ENCODE results near the gene NAMPT. TPM values are rescaled to one million over a fixed set of nuclear protein-coding genes. Genes with fewer than 3 reads are reported as not detected.
"Not testable (repeated sequence)": the region's sequence is repeated elsewhere in the genome, so short reads cannot be mapped to it uniquely, and the experiment has no call there.

NAMPT gene
- polyA plus RNA-seq, 4 donors: 40.1 to 49.5 (median 46.4) TPM

DNA sequence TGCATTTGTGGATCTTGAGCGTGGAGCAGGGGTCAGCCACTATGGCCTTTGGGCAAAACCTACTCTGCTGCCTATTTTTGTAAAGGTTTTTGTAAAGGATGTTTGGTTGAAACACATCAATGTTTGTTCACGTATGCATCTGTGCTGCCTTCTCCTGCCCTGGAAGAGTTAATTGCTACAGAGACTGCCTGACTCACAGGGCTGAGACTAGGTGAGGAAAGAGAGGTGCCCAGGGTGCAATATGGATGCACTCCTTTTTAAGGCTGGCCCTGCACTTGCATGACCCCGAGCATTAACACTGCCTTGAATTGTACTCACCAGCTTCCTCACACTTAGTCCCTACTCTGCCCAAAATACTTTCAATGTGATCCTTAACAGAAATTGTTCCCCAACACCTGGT lies 20.9 kb upstream of the NAMPT start:
- no peak for DNase-seq (ENCODE audit: low read depth in 4 of 4, low spot score in 3 of 4)

DNA sequence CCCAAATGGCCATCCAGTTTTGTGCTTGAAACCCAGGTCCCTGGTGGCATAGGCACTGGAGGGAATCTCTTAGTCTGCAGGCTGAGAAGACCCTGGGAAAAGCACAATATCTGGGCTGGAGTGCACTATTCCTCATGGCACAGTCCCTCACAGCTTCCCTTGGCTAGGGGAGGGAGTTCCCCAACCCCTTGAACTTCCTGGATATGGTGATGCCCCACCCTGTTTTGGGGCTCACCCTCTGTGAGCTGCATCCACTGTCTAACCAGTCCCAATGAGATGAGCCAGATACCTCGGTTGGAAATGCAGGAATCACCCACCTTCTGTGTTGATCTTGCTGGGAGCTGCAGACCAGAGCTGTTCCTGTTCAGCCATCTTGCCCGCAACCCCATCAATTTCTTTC lies 19.8 kb upstream of the NAMPT start:
- DNase-seq (ENCODE audit: low read depth in 4 of 4, low spot score in 3 of 4): no peak

DNA sequence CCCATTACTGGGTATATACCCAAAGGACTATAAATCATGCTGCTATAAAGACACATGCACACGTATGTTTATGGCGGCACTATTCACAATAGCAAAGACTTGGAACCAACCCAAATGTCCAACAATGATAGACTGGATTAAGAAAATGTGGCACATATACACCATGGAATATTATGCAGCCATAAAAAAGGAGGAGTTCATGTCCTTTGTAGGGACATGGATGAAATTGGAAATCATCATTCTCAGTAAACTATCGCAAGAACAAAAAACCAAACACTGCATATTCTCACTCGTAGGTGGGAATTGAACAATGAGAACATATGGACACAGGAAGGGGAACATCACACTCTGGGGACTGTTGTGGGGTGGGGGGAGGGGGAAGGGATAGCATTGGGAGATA lies 13.8 kb upstream of the NAMPT start:
- DNase-seq (ENCODE audit: low read depth in 4 of 4, low spot score in 3 of 4): not testable (repeated sequence)

DNA sequence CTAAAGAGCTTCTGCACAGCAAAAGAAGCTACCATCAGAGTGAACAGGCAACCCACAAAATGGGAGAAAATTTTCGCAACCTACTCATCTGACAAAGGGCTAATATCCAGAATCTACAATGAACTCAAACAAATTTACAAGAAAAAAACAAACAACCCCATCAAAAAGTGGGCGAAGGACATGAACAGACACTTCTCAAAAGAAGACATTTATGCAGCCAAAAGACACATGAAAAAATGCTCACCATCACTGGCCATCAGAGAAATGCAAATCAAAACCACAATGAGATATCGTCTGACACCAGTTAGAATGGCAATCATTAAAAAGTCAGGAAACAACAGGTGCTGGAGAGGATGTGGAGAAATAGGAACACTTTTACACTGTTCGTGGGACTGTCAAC lies 13.4 kb upstream of the NAMPT start:
- DNase-seq (ENCODE audit: low read depth in 4 of 4, low spot score in 3 of 4): not testable (repeated sequence)

DNA sequence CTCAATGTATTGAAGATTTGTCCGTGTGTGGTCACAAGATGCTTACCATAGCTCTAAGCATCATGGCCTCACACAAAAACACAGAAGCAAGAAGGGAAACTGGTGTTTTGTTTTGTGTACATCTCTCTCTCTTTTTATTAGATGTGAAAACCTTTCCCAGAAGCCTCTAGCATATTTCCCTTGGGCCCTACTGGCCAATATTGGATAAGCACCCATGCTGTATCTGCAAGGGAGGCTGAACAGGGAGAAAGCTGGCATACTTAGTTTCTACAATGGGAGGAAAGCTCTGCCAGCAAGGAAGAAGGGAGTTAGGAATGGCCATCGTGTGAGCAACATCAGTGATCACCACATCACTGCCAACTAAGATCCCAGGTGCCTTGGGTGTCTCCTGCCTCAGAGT lies 9.6 kb upstream of the NAMPT start:
- DNase-seq (ENCODE audit: low read depth in 4 of 4, low spot score in 3 of 4): no peak

DNA sequence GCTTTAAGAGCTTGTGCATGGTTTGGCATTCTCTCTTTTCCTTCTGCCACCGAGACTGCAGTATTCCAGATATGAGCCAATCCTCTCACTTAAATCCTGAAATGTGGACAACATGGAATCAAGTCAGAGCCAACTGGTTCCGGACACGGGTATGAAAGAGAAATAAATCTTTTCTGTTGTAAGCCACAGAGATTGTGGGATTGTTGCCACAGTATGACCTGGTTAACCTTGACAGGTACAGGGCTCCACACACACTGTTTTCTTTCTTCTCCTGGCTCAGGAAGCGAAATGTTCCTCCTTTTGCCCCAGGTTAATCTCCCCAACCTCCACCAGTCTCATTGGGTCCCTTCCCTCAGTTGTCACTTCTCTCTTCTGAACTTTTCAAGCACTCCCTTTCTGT lies 6.5 kb upstream of the NAMPT start:
- DNase-seq (ENCODE audit: low read depth in 4 of 4, low spot score in 3 of 4): no peak

DNA sequence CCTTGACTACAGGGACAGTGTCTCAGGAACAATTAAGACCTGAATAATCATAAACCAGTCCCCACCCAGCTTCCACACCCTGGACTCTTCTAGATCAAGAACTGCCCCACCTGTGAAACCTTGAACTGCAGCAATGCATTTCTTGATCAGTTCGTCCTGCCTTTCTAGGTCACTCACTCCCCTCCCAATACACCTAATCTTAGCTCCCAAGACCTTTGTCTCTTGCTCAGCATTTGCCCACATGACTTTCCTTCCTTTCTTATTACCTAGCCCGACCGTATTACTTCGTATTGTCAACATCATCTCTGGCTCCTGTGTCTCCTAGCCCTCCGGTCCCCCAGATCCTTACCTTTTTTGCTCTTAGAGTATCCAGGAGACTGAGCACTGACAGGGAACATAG lies 5.5 kb upstream of the NAMPT start:
- no peak for DNase-seq (ENCODE audit: low read depth in 4 of 4, low spot score in 3 of 4)

DNA sequence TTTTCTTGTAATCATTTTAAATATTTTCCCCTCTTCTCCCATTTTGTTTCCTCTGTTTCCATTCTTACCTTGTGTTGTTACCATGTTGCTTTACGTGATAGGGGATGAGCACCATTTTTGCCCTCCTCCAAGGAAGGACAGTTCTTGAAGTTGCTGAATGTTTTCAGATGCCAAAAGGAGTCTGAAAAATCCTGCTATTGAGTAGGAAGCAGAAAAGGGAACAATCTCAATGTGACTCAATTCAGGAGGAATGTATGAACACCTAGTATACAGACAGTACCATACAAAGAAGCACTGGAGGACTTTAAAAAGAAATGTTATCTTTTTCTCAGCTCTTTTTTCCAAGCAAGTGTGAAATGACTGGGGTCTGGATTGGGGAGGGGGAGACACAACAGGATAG lies 5.1 kb upstream of the NAMPT start:
- DNase-seq (ENCODE audit: low read depth in 4 of 4, low spot score in 3 of 4): no peak

DNA sequence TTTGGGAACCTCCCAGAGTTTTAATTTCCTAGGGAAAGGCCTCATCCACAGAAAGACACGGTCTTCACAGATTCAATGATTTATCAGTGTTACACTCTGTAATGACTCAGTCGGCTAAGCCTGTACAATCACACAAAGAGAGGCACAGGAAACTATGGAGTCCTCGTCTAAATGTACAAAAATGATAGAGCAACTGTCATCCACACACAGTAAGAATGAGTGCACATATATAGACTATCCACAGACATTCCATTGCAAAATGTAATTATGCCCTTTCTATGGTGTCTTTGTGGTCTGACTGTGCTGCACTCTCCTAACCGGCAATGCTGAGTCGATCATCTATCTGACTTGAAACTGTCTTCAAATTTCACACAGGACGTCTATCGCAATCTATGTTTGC lies 3.5 kb upstream of the NAMPT start:
- DNase-seq (ENCODE audit: low read depth in 4 of 4, low spot score in 3 of 4): no peak

DNA sequence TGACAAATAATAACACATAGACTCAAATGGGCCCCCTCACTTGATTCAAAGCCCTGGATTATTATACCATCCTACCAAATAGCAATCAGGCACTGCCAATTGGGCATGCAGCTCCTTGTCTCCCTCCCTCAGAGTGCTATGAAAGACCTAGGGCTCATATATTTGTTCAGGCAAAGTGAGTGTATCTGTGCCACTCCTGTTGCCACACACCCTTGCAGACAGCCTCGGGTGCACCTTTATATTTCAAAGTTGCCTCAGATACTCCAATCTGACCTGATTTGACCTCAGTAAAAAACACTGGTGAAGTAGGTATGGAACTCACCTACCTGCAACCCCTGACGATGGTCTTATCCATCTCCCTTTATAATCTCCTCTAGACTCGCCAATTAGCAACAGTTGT lies 3.0 kb upstream of the NAMPT start:
- no peak for DNase-seq (ENCODE audit: low read depth in 4 of 4, low spot score in 3 of 4)

DNA sequence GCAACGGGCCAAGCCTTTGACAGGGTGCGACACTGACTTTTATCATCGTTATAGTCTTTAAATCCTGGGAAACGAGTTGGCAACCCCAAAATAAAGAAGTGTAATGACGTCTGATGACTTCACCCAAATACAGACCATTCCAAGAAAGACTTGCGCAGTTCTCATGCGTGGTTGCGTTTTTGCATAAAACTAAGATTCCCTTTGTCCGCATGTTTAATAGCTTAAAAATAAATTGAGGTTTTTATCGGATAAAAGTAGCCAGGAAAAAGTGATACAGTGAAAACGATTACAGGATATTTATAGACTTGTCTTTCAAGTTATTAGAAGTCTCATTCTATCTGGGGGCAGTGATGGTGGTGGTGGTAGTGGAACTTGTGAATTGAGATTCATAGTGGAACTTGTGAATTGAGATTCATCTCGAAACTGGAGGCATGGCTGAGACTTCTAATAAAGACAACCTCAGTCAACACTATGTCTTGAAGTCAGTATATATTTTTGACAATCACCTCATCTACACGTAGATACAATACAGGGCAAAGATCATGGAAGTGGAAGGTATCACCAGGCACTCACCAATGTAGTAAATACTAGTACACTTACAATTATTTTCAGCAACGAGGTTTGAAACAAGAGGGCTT lies 1.2 kb upstream of the NAMPT start:
- DNase-seq (ENCODE audit: low read depth in 4 of 4, low spot score in 3 of 4): peak in 1 of 4 donors; percentile 3

DNA sequence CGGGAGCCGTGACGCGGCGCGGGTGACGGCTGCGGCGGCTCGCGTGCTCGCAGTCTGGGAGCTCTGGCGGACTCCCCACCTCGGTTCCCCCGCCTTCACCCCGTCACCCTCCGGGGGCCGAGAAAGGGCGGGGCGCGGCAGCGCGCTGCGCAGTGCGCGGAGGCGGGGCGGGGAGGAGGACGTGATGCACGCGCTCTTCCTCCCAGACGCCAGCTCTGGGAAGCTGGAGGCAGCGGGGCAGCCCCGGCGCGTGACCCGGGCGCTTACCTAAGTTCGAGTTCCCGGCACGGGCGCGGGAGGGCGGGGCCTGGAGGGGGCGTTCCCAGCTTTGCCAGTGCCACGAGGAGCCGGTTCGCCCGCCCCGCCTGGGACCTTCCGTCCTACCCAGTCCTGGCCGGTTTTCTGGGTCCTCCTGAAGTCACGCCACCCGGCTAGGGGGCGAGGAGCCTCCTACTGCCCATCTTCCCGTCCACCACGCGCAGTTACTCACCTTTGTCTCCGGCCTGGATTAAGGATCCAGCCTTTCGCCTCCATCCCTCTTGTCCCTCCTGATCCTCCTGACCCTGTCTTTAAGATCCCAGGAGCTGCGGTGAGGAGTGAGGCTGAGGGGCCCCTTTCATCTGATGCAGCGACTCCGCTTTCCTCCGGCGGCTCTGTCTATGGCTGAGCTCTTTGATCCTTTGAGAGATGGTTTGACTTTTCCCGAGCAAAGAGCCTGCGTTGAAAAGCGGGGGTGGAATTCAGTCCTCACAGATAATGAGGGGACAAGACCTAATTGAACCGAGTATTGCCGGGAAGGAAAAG lies 470 bp upstream of the NAMPT start:
- DNase-seq (ENCODE audit: low read depth in 4 of 4, low spot score in 3 of 4): peak; percentile 86 to 90 (median 90)

DNA sequence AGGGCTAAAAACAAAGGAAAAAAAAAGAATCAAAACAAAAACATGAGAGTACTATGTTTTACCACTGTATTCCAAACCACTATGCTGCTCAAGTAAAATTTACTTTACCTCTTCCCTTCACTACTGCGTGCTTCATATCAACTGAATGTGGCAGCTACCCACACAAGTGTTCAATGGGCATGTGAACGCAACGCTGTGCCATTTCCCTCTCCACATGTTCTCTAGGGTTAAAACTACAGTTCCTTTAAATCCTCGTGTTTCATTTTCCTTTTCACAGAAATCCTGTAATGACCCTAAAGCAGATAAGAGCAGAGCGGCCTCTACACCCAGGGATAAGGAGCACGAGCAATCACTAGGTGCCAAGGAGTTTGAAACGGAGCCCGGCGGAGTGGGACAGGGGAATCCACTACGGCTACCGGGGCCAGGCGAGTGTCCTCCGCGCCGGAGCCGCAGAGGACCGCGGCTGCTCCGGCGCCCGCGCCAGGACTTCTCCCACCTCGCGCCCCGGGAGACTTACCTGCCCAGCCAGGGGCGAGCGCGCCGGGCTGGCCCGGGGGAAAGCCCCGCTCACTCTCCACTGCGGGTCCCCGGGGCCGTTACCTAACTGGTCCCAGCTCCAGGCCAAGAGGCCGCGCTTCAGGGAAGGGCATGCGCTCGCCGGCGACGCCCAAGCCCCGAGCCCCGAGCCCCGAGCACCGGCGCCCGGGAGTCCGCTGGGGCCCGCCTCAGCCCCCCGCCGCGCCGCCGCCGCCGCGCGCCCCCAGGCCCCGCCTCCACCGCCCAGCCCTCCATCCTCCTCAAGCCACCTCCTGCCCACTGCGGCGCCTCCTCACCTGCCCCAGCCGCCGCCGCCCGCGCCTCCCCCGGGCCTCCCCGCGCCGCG lies 711 bp downstream of the NAMPT start:
- peak in 3 of 4 donors; percentile 14 to 38 (median 16) for DNase-seq (ENCODE audit: low read depth in 4 of 4, low spot score in 3 of 4)

DNA sequence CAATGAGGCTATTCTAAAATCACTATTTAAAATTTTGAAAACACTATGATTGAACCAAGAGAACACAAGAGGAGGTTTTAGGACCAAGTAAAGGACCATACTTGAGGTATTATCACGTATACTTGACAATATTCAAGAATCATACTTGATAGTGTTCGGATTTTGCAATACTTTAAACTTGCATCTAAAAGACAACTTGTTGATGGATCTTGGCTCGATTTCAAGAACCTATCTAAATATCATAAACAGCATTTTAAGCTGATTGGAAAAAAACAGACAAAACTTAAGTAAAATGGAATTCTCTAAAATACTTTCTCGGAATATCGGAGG lies 1.3 kb downstream of the NAMPT start:
- DNase-seq (ENCODE audit: low read depth in 4 of 4, low spot score in 3 of 4): no peak

DNA sequence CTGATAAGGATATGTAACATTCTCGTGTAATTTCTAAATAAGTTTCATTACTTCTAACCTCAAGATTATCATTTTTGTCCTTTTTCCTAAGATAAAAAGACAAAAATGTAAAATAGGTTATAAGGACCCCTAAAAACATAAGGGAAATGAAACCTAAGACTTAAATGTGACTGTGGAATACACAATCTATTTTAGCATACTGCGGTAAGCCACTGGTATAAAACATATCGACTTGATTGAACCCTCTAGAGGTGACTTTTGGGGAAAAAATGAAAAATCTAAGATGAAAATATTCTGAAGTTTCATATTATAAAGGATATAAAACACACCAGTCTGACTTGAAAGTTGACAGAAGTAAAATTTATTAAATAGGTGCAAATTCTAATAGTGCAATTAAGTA lies 1.9 kb downstream of the NAMPT start:
- DNase-seq (ENCODE audit: low read depth in 4 of 4, low spot score in 3 of 4): no peak

DNA sequence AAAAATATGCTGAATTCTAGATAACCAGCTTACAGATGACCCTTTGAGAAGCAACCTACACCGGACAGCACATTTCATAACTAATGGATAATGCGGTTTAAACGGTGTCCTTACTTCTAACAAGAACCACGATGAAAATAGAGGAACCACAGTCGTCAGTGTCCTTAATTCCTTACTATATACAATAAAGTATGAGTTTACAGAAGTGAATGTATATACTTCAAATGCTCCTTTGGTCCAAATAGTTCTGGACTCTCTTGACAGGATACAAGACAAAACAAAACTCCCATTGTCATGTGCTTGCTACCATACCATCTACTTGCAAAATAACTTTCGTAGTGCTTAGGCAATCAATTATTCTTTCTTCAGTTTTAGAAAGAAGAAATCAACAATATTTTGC lies 2.4 kb downstream of the NAMPT start:
- DNase-seq (ENCODE audit: low read depth in 4 of 4, low spot score in 3 of 4): no peak

DNA sequence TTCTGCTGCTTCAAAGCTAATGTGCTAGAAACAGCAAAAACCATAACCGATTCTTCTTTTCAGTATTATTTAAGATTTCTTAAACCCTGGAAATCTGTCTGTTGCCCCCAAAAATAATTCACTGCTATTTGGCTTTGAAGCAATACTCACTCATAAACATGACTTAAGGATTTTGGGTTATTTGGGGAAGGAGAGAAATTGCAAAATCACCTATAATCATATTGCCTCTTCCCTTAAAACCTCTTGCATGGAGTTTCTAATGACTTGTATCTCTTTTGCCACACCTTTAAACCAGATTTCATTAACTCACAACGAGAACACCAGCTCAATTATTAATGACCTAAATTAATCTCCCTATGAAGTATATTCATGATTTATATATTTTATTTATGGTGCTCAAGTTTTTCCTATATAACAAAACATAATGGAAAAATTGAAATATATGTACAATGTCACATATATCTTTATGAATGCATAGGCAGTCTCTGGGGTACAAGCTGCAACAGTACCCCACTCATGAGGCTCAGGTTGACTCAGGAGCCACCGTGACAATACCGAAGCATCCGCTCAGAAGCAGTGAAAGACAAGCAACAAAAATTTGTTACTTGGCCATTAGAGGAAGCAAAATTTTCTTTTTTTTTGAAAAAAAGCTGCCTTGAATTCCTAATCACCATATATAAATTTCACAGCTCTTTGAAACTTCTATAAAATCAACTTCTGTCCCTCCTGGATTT lies 3.0 kb downstream of the NAMPT start:
- DNase-seq (ENCODE audit: low read depth in 4 of 4, low spot score in 3 of 4): no peak

DNA sequence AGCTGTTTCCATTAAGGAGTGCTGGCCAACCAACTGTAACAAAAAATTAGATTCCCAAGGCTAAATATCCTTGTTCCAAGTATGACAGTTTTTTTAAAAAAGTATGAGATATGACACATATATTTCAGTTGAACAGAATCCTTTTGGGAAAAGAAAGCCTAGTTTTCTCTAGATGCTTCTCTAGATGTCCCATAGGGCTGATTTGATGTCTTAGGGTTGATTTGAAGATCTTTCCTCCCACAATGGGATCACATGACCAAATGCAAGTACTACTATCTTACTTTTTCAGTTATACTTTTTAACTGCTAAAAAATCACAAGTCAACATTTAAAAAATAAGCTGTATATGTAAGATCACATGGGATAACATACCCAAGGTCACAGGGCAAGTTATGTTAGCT lies 3.7 kb downstream of the NAMPT start:
- DNase-seq (ENCODE audit: low read depth in 4 of 4, low spot score in 3 of 4): no peak

DNA sequence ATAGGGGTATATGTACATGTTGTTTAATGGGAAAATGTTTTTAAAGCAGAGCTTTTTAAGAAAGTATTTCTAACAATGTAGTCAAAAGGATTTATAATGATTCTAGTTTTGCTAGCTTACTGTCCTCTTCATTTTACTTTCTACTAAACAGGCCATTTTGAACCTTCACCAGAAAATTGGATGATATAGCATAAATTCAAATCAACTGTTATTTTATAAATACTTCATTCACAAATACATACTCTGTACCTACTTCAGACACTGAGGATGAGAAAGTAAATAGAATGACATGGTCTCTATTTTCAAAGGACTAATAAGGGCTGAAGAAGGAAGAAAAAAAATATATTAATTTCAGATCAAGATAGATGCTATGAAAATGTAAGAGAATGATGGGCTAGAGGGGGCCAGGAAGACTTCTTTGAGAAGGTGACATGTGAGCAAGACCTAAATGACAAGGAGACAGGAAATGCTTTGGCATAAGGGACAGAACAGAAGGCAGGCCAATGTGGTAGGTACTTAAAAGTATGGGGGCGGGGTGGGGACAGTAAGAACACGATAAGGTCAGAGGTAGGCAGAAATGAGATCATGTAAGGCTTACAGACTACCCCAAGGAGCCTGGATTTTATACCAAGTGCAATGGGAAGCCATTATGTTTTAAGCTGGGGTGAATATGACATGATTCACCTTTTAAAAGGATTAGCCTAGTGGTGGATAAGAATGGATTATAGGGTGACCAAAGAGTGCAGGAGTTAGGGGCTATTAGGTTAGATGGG lies 5.2 kb downstream of the NAMPT start:
- no peak for DNase-seq (ENCODE audit: low read depth in 4 of 4, low spot score in 3 of 4)

DNA sequence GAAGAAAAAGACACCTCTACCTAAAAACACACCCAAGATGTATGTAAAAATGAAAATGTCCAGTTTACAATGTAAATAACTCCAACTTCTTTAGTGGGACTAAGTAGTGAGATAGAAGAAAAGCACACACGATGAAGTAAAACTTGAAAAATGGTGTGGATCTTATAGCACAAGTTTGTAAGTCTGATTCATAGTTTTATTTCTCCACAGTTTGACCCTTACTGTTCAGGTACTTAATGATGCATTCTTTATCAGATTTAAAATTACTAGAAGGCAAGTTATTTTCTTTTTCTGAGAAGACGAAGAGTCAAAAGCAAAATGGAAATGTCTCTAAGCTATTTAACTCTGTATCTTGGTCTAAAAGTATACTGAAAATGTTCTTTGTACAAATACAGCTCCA lies 6.1 kb downstream of the NAMPT start:
- DNase-seq (ENCODE audit: low read depth in 4 of 4, low spot score in 3 of 4): no peak
